Measurements from ENCODE around the gene SLC7A6. TPM values are rescaled to one million over a fixed set of nuclear protein-coding genes. Genes with fewer than 3 reads are reported as not detected.

SLC7A6 gene
- total and polyA plus RNA-seq, 2 of the 8 experiments (the other 6 are each of a cell fraction or from before 2014, with no cell fraction given): 28.0 to 37.8 TPM

- TF ChIP-seq CREB1 (IDR thresholded peaks at IDR 0.05) (no peak; the same call in 1 of the 2 replicates), TAF7 (optimal IDR thresholded peaks at IDR 0.05; ENCODE audit: borderline replicate concordance, low read depth, low read length) (peak; percentile 64), RAD21 (IDR thresholded peaks at IDR 0.05 in 1 of 2, conservative IDR thresholded peaks at IDR 0.05 in 1 of 2; ENCODE audit: low read depth in 2 of 2, low read length in 2 of 2) (peak in 1 of 2 experiments; percentile 22; a peak in 1 of 4 replicates), TEAD4 (IDR thresholded peaks at IDR 0.05; ENCODE audit: low read depth, low read length) (no peak), SRF (IDR thresholded peaks at IDR 0.05; ENCODE audit: low read depth, low read length) (no peak), ZNF274 (IDR thresholded peaks at IDR 0.05; ENCODE audit: borderline replicate concordance, extremely low read depth, low read length) (no peak), SP4 (IDR thresholded peaks at IDR 0.05; ENCODE audit: low read length) (no peak; the same call in 1 of the 2 replicates), BACH1 (IDR thresholded peaks at IDR 0.05; ENCODE audit: low read length) (no peak), POU5F1 (IDR thresholded peaks at IDR 0.05; ENCODE audit: low read depth, low read length) (no peak), CBX8 (IDR thresholded peaks at IDR 0.05; ENCODE audit: borderline replicate concordance, low read depth, low read length) (no peak), ATF3 (IDR thresholded peaks at IDR 0.05; ENCODE audit: insufficient read depth, low read depth, low read length) (no peak), SIN3A (conservative IDR thresholded peaks at IDR 0.05 in 1 of 2, IDR thresholded peaks at IDR 0.05 in 1 of 2; ENCODE audit: low read depth in 1 of 2, low read length in 2 of 2) (no peak; a peak in 1 of 4 replicates), POLR2A (IDR thresholded peaks at IDR 0.05; ENCODE audit: control extremely low read depth in 1 of 2, low read depth in 2 of 2, low read length in 2 of 2) (peak; percentile 58 to 95), USF2 (IDR thresholded peaks at IDR 0.05; ENCODE audit: low read length) (no peak), CBX5 (IDR thresholded peaks at IDR 0.05; ENCODE audit: low read depth, low read length) (no peak), TCF12 (IDR thresholded peaks at IDR 0.05; ENCODE audit: low read depth, low read length) (no peak), SUZ12 (IDR thresholded peaks at IDR 0.05; ENCODE audit: low read length) (no peak), JUND (IDR thresholded peaks at IDR 0.05; ENCODE audit: low read length) (no peak), CHD1 (IDR thresholded peaks at IDR 0.05; ENCODE audit: low read depth, low read length) (no peak), PHF8 (conservative IDR thresholded peaks at IDR 0.05; ENCODE audit: low read depth, low read length) (peak; percentile 97), SIX5 (IDR thresholded peaks at IDR 0.05; ENCODE audit: low read depth, low read length) (no peak), CTBP2 (IDR thresholded peaks at IDR 0.05; ENCODE audit: borderline replicate concordance, insufficient read depth, insufficient read length, low read length) (no peak), RNF2 (IDR thresholded peaks at IDR 0.05; ENCODE audit: borderline replicate concordance, low read depth, low read length, missing control alignments, poor library complexity, severe bottlenecking) (no peak)
Observed at GRCh38 chr16:68310774-68311511, 46.6 kb downstream of the SLC7A6 start, which contains the start of the genes PRMT7 and SLC7A6OS (continued).
